Astrocyte (in vitro differentiated cells and primary cell): Measurements from ENCODE around the gene SNW1. TPM values are rescaled to one million over a fixed set of nuclear protein-coding genes. Genes with fewer than 3 reads are reported as not detected.
"Not testable (repeated sequence)": the region's sequence is repeated elsewhere in the genome, so short reads cannot be mapped to it uniquely, and the experiment has no call there.

Source experiments
- DNase-seq: peaks from one replicate; pipeline ENCODE4 v3.0.0-alpha.2; 2010; ENCODE audit warnings: low read depth
- FAIRE-seq: peaks from 2 replicates; lab custom pipeline; 2011; peaks lifted over from hg19 to GRCh38; lab: Jason Lieb, UNC
- H2AFZ ChIP-seq: 2 replicates; pipeline ENCODE4 v1.6.0; 2012; ENCODE audit warnings: low read depth, low read length, inconsistent platforms
- H3K27ac ChIP-seq: 2 replicates; pipeline ENCODE4 v1.5.1; 2011; ENCODE audit warnings: low read depth, low read length, inconsistent platforms
- H3K27me3 ChIP-seq: 2 replicates; pipeline ENCODE4 v1.6.0; 2011; ENCODE audit warnings: low read length, inconsistent platforms; ENCODE audit not compliant: insufficient read depth
- H3K36me3 ChIP-seq: 2 replicates; pipeline ENCODE4 v1.5.1; 2011; ENCODE audit warnings: low read length, inconsistent platforms; ENCODE audit not compliant: insufficient read depth
- H3K4me1 ChIP-seq: 2 replicates; pipeline ENCODE4 v1.5.1; 2011; ENCODE audit warnings: low read length, inconsistent platforms; ENCODE audit not compliant: insufficient read depth
- H3K4me2 ChIP-seq: 2 replicates; pipeline ENCODE4 v1.6.0; 2012; ENCODE audit warnings: low read length, inconsistent platforms
- H3K4me3 ChIP-seq: 2 replicates; pipeline ENCODE4 v1.5.1; 2011; ENCODE audit warnings: low read depth, mild to moderate bottlenecking, low read length, inconsistent platforms; ENCODE audit not compliant: insufficient read depth
- H3K79me2 ChIP-seq: 2 replicates; pipeline ENCODE4 v1.6.0; 2012; ENCODE audit warnings: mild to moderate bottlenecking, low read length, inconsistent platforms; ENCODE audit not compliant: insufficient read depth
- H3K9ac ChIP-seq: 2 replicates; pipeline ENCODE4 v1.6.0; 2012; ENCODE audit warnings: mild to moderate bottlenecking, low read length, inconsistent platforms
- H3K9me3 ChIP-seq: 2 replicates; pipeline ENCODE4 v1.5.1; 2012; ENCODE audit warnings: low read depth, mild to moderate bottlenecking, low read length, inconsistent platforms; ENCODE audit not compliant: insufficient read depth
- H4K20me1 ChIP-seq: 2 replicates; pipeline ENCODE4 v1.6.0; 2012; ENCODE audit warnings: low read length, inconsistent platforms; ENCODE audit not compliant: insufficient read depth
- H3K27ac Mint-ChIP-seq: one replicate; pipeline ENCODE4 v1.8.0; 2021; ENCODE audit warnings: mild to moderate bottlenecking, mixed read lengths; ENCODE audit not compliant: unreplicated experiment
- H3K27me3 Mint-ChIP-seq: one replicate; pipeline ENCODE4 v1.8.0; 2021; ENCODE audit warnings: low read depth, mixed read lengths; ENCODE audit not compliant: unreplicated experiment
- H3K36me3 Mint-ChIP-seq: one replicate; pipeline ENCODE4 v1.8.0; 2021; ENCODE audit warnings: low read depth, mixed read lengths; ENCODE audit not compliant: unreplicated experiment
- H3K4me1 Mint-ChIP-seq: one replicate; pipeline ENCODE4 v1.8.0; 2021; ENCODE audit warnings: low read depth, mixed read lengths; ENCODE audit not compliant: unreplicated experiment
- H3K4me3 Mint-ChIP-seq: one replicate; pipeline ENCODE4 v1.8.0; 2021; ENCODE audit warnings: mild to moderate bottlenecking, moderate library complexity, mixed read lengths; ENCODE audit not compliant: unreplicated experiment
- H3K9me3 Mint-ChIP-seq: one replicate; pipeline ENCODE4 v1.8.0; 2021; ENCODE audit warnings: mild to moderate bottlenecking, mixed read lengths; ENCODE audit not compliant: unreplicated experiment
- CTCF ChIP-seq: IDR thresholded peaks from 2 replicates; pipeline ENCODE4 v1.5.1; 2011; ENCODE audit warnings: low read depth, mild to moderate bottlenecking, inconsistent platforms, low read length, moderate library complexity; ENCODE audit not compliant: insufficient read depth
- EZH2 ChIP-seq: IDR thresholded peaks from 2 replicates; pipeline ENCODE4 v1.6.1; 2012; ENCODE audit warnings: mild to moderate bottlenecking, low read length, inconsistent platforms; ENCODE audit not compliant: insufficient read depth
- total RNA-seq: library from RNA; stranded (reverse); gene quantifications from 2 replicates; pipeline ENCODE4 v1.2.1, GENCODE V29; 2021

The SNW1 gene
- total RNA-seq, 1 donor from 2014 or later = 72.9 TPM

GRCh38 chr14:77768442-77769069, 7.6 kb upstream of the SNW1 start:
- H3K9me3 Mint-ChIP-seq = not testable (repeated sequence)

DNA sequence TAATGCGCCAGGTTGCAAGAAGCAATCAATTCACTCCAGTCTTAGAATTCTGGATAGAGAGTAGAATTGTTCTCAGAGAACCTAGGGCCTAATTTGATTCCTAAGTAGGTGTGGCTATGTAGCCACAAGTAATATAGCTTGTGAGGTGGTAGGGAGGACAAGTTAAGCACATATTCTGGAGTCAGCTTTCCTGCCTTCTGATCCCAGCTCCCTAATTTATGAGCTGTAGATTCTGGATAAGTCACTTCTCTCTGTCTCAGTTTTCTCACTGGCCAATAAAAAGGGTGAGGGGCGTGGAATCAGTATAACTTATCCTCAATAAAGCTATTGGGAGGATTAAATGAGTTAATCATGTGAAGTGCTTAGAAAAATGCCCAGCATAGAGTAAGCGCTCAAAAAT, 3.0 kb upstream of the SNW1 start:
- Histone ChIP-seq H3K27ac (no peak overlapping the region), H3K9ac (no peak overlapping the region), H3K79me2 (peaks cover 19% of the 10 kb centered on the region), H4K20me1 (peaks cover 14% of the 10 kb centered on the region), H3K9me3 (no peaks in the 10 kb centered on the region), H3K4me1 (peaks cover 10% of the 10 kb centered on the region), H3K36me3 (no peaks in the 10 kb centered on the region), H3K4me3 (no peak overlapping the region), H3K27me3 (no peaks in the 10 kb centered on the region), H2AFZ (no peak overlapping the region), H3K4me2 (no peak overlapping the region)
- Mint-ChIP-seq H3K36me3 (no peaks in the 10 kb centered on the region), H3K4me1 (peaks cover 4% of the 10 kb centered on the region), H3K9me3 (no peaks in the 10 kb centered on the region), H3K4me3 (no peak overlapping the region), H3K27ac (no peak overlapping the region), H3K27me3 (no peaks in the 10 kb centered on the region)
- no peak for TF ChIP-seq CTCF
- TF ChIP-seq EZH2 = no peak
- no peak for FAIRE-seq
- DNase-seq = no peak

More at GRCh38 chr14:77768442-77769069, 7.6 kb upstream of the SNW1 start:
- H3K4me1 ChIP-seq, DNase-seq, H3K9me3 ChIP-seq, H3K36me3 Mint-ChIP-seq, H3K4me1 Mint-ChIP-seq, H3K4me3 Mint-ChIP-seq, H3K4me2 ChIP-seq, H3K36me3 ChIP-seq, H3K9ac ChIP-seq, H2AFZ ChIP-seq, H3K4me3 ChIP-seq, H3K27ac Mint-ChIP-seq, H4K20me1 ChIP-seq, H3K27ac ChIP-seq, H3K27me3 Mint-ChIP-seq, H3K79me2 ChIP-seq, H3K27me3 ChIP-seq: not testable (repeated sequence)
- FAIRE-seq = peak; percentile 37

- H3K27me3 ChIP-seq = no peaks in the 10 kb centered on the region
- Mint-ChIP-seq H3K27me3 (no peaks in the 10 kb centered on the region), H3K4me1 (peaks cover 4% of the 10 kb centered on the region), H3K27ac (no peak overlapping the region), H3K9me3 (no peaks in the 10 kb centered on the region), H3K4me3 (no peak overlapping the region), H3K36me3 (no peaks in the 10 kb centered on the region)
- H4K20me1 ChIP-seq = peaks cover 21% of the 10 kb centered on the region
- FAIRE-seq (no peak), DNase-seq (no peak)
- H3K9me3 ChIP-seq = no peaks in the 10 kb centered on the region
- H3K4me3 ChIP-seq = no peak overlapping the region
- no peak overlapping the region for H3K9ac ChIP-seq
- H3K79me2 ChIP-seq = peaks cover 26% of the 10 kb centered on the region
- no peak overlapping the region for H3K4me2 ChIP-seq
- peaks cover 10% of the 10 kb centered on the region for H3K4me1 ChIP-seq
- H3K27ac ChIP-seq = no peak overlapping the region
- TF ChIP-seq CTCF (no peak), EZH2 (no peak)
- no peak overlapping the region for H2AFZ ChIP-seq
- no peaks in the 10 kb centered on the region for H3K36me3 ChIP-seq
Measured at GRCh38 chr14:77763316-77763715, 2.4 kb upstream of the SNW1 start.
